ENCODE results near the gene HS3ST4.

DNA sequence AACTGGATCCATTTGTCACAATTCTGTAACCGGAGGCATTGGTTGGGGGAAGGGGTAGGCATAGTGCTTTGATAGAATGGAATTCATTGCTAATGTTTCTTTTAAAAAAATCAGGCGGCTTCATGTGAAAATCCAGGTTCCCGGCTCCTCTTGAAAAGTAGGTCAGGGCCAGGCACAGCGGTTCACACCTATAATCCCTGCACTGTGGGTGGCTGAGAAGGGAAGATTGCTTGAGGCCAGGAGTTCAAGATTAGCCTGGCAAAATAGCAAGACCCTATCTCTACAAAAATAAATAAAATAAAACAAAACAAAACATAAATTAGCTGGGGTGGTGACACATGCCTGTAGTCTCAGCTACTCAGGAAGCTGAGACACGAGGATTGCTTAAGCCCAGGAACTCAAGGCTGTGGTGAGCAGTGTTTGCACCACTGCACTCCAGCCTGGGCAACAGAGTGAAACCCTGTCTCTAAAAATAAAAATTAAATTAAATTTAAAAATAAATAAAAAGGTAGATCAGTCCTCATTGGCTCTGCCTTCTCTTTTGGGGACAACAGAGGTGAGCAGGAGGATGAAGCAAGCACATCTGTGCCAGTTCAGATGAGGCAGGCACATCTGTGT is 466.5 kb downstream of the HS3ST4 start:
- no peak for TF ChIP-seq ZNF274 (IDR thresholded peaks at IDR 0.05; ENCODE audit: low read depth, low read length)
- no peak for TF ChIP-seq SUZ12 (IDR thresholded peaks at IDR 0.05; ENCODE audit: extremely low read depth, insufficient read depth, insufficient read length)
- no peak for TF ChIP-seq YY1 (IDR thresholded peaks at IDR 0.05; ENCODE audit: insufficient read depth, insufficient read length)

Data from NT2/D1 (cell line).